GDM1 (cell line): Measurements from ENCODE around the gene UBE2Q1.

Source experiments
- DNase-seq: peaks from one replicate; lab custom pipeline; 2025; lab: John Stamatoyannopoulos, UW

The UBE2Q1 gene

DNA sequence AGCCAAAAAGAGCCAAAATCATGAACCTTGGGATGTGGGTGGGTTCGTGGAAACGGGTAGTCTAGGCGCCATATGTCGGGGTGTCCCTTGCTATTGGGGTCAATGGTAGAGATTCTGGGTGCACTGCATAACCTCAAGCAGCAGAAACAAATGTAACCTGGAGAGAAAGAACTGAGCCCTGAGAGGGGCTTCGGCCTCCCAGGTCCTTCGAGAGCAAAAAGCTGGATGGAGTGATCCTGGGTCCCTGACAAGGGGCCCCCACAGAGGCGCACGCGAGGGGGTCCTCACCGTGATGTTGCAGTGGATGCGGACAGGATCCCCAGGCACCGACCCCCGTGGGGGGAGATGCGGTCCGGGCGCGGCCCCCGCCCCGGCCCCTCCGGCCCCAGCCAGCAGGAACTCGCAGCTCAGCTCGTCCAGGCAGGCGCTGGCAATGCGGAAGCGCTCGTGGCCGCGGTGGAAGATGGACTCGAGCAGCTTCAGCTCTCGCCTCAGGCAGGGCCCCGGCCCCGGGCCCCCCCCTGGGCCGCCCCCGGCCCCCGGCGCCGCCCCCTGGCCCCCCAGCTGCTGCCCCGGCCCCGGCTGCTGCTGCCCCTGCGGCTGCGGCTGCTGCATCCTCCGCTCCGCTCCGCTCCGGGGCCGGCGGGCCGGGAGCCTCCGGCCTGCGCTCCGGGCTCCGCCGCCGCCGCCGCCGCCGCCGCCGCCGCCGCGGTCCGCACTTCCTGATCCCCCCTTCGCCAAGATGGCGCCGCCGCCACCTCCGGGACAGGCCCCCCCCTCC is at the start of gene UBE2Q1:
TSS of gene UBE2Q1 (minus strand) at position 724 of the 781 bp plus-strand sequence. CDS start at position 615, 109 bp downstream.
- no peak for DNase-seq

- peak; percentile 88 for DNase-seq
These were observed 49.3 kb upstream of the UBE2Q1 start, which contains the start of gene ADAR for GRCh38 chr1:154607609-154608396. ADAR (minus strand) TSS chr1:154608186; CDS start chr1:154608006, 180 bp downstream.

DNA sequence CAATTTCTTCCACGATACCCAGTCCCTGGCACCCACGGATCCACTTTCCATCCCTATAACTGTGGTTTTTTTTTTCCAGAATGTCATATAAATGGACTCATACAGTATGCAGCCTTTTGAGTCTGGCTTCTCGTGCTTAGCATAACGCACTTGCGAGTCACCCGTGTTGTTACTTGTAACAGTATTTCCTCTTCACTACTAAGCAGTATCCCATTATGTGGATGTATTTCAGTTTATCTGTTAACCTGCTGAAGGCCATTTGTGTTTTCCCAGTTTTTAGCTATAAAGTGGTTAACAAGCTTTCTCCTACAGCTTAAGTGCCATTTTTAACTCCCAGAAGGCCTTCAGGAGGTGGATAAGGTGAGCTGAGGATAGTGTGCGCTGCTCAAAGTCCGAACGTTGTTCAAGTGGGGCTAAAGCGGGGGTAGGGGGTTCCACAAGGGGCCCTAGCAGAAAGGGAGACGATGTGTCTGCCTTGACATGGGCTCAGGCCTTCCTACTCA is 48.7 kb upstream of the UBE2Q1 start:
- no peak for DNase-seq

GRCh38 chr1:154605534-154605933 is 47.1 kb upstream of the UBE2Q1 start:
- DNase-seq, result no peak

- no peak for DNase-seq
These were observed 44.9 kb upstream of the UBE2Q1 start for GRCh38 chr1:154603317-154603716.

DNA sequence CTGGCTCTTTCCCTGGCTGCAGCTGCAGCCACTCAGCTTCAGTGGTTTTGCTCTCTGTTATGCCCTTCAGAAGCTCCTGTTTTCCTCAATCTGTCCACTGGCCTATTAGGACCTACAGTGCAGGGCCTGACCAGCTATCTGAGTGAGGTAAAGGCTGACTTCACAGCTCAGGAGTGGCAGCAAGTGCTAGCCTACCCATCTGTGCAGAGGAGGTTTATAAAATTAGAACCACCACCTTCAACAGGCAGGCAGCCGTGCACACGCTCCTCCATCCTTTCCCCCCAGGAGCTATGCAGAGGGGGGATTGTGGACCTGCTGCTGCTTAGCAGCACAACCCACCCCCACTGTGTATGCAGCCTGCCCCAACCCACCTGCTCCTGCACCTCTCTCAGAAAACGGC is 41.2 kb upstream of the UBE2Q1 start:
- no peak for DNase-seq

GRCh38 chr1:154598871-154599635 is 40.6 kb upstream of the UBE2Q1 start:
- no peak for DNase-seq

DNA sequence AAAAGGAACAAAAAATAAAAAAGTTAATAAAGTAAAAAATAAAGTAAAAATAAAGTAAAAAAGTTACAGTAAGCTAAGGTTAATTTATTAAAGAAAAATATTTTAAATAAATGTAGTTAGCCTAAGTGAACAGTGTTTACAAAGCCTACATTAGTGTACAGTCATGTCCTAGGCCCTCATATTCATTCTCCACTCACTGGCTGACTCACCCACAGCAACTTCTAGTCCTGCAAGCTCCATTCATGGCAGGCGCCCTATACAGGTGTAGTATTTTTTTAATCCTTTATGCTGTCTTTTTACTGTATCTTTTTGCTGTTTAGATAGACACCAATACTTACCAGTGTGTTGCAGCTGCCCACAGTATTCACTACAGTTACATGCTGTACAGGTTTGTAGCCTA is 37.2 kb upstream of the UBE2Q1 start:
- DNase-seq, result no peak

- DNase-seq, result no peak
These were observed 36.3 kb upstream of the UBE2Q1 start for GRCh38 chr1:154594811-154595210.

DNA sequence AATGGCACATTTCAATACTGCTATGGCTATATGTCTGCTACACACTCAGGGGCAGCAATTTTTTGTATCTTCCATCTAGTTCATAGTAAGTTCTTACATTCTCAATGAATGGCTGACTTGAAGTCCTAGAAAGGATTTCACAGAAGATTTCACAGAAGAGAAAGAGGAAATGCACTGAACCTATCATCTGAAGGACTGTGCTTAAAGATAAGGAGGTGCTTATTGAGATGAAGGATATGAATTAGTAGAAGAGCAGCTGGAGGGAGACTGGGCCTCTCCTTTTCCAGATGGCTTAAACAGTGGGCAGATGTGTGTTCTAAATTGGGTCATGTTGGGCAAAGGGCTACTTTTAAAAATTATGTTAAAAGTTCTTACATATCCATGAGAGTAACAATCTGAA is 34.9 kb upstream of the UBE2Q1 start:
- DNase-seq, result no peak

GRCh38 chr1:154591206-154591605 is 32.7 kb upstream of the UBE2Q1 start:
- no peak for DNase-seq

DNA sequence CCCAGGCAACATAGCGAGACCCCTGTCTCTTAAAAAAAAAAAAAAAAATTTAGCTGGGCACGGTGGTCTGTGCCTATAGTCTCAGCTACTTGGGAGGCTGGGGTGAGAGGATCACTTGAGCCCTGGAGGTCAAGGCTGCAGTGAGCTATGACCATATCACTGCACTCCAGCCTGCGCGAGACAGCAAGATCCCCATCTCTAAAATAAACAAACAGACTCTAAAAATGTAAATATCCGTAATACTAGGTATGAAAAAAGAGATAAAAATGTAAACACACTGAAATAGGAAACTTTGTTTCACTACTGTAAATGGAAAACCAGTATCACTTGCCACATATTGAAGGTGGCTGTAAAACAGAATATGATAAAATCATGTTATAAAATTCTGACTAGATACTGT is 32.3 kb upstream of the UBE2Q1 start:
- DNase-seq, result no peak

- DNase-seq, result no peak
These were observed 31.3 kb upstream of the UBE2Q1 start for GRCh38 chr1:154589780-154590179.

- no peak for DNase-seq
These were observed 28.2 kb upstream of the UBE2Q1 start for GRCh38 chr1:154586641-154587040.

DNA sequence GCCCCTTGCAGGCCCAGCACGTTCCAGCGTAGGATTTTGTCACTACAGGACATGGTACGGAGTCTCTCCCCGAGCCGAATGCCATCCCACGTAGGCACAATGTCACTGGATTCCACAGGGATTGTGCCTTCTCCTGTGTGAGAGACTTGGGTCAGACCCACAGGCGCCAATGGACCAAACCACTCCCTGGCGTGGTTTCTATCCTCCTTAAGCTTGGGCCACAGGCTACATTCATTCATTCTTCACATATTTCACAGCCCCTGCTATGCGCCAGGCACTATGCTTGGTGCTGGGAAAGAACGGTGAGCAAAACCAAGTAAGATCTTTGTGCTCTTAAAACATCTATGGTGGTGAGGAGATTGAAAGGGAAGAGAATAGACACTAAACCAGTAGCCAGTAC is 27.8 kb upstream of the UBE2Q1 start:
- no peak for DNase-seq

DNA sequence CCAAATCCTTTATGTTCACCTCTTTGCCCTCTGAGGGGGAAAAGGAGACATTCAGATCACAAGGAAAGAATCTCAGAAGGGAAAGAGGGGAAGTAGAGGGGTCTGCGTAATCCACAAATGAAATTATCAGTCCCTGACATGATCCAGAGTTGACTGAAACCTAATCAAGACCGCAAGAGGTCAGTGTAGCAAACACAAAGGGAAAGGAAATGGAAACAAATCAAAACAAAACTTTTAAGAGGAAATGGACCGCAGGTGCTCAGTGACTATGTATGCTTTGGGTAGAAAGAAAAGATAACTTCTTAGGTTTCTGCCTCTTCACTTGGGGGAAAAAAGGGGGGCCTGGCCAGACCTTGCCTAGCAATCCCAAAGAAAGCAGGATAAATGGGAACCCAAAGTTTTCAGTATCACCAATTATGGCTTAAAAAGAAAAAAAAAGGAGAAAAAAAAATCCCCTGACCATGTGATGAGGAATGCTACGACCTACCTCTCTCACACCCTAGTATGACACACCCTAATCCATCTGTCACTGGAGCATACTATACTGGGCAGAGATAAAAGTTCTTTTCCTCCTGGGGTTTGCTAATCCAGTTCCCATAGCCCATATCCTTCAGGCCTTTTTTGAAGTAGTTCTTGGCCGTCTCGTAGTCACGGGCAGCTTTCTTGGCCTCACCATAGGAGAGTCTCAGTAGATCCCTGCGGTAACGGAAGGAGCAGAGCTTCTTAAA is 26.0 kb upstream of the UBE2Q1 start:
- DNase-seq, result no peak

- no peak for DNase-seq
These were observed 25.3 kb upstream of the UBE2Q1 start for GRCh38 chr1:154583773-154584172.

DNA sequence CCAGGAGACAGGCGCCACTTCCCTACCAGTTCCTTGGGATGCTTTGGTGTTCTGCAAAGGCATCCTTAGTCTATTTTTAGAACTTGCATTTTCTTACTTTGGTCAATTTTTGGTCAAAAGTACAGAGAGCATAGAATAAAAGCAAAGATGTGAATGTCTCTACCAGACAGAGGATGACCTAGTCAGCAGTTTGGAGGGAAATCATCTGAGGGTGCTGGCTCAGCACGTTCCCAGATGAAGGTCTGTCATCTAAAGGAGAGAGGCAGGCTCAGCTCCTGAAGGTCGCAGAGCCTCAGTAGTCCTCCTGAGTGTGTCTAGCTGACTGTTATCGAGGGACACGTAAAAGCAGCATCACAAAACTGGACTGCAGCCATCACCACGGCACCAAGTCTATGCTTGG is 24.4 kb upstream of the UBE2Q1 start:
- no peak for DNase-seq

DNA sequence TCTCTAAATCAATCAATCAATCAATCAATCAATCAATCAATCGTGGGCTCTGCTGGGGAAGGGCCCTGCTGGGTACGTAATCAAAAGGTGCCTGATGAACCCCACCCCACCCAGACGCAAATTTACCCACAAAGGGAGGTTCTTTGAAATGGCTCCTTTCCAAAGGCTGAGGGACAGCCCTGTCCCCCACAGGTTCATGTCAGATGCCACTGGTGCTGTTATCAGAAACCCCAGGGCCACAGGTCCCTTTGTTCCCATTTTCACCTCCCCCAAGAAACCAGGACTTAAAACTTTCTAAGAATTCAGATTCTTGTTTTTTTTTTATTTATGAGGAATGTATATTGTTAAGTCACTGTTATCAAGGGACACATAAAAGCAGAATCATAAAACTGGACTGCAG is 23.3 kb upstream of the UBE2Q1 start:
- DNase-seq, result no peak

DNA sequence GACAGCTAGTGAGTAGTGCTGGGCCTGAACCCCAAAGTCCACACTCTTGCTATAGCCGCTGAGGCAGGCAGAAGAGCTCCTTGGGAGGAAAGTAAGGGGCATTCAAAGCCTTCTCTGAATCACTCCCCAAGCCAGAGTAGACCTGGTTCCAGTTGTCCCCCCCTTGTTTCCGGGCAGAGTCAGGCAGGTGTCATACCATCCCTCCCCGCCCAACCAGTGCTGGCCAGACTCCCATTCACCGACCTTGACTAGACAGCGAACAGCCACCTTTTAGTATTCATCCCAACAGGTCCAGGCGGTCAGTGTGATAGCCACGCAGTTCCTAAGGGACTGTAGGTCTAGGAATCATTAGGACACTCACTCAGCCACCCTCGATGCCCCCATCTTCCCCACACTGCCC is 20.9 kb upstream of the UBE2Q1 start:
- DNase-seq, result no peak

DNA sequence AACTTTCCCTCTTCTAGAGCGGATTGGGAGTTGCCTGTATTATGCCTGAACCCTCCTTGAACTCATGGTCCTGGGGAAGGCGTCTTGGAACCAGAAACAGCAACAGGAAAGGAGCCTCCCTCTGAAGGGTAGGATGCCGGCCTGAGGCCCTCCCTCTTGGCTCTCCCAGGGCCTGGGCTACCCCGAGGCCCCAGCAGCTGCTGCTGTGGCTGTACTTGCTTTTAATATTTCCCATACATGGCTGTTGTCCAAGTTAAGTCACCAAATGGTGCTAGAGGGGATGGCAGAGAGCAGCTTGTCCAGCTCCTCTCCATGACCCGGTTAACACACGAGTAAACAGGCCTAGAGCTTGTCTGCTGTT is 19.6 kb upstream of the UBE2Q1 start:
- no peak for DNase-seq
